ENCODE results near the gene FANCF. TPM values are rescaled to one million over a fixed set of nuclear protein-coding genes. Genes with fewer than 3 reads are reported as not detected.

Gene FANCF
- total RNA-seq, 1 experiment from 2014 or later: 5.2 TPM

DNA sequence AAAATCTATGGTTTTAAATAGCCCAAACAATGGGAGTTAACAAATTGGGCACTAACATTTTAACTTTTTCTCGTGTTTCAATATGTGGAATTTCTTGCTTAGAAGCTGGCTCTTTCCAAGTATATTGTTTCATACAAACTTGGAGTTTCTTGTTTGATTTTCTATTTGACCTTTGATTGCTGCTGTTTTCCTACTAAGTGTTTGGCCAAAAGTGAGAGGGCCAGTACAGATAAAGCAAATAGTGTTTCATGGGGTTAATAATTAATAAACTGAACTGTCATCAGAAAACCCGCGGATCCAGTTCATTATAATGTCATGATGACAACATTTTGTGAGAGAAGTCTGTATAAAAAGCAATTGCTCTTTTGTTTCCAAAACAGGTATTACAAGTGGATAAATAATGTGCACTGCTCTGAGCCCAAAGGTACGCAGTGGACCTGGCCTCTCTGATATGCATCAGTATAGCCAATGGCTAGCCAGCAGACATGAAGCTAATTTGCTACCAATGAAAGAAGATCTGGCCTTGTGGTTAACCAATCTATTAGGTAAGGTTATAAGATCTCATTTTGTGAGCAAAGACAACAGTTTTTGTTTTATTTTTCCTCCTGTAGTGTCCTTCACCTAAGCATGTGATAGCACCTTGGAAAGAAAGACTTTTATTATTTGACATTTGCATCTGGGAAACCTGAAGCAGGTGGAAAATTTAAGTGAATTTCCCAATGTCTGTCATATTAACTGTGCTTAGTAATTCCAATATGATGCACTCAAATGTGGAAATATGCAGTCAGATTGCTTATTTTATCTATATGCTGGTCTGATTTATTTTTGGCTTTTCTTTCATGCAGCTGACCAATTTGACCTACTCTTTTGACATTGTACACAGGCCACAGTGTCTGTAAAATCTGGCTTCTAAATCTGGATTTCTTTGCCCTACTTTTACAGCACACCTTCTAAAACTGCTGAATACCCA lies 49.1 kb upstream of the FANCF start:
- H3K36me3 ChIP-seq (ENCODE audit: control insufficient read depth in 1 of 2, insufficient read depth in 2 of 2, low read length in 2 of 2): no peaks in the 10 kb centered on the region
- no peaks in the 10 kb centered on the region for H3K79me2 ChIP-seq (ENCODE audit: insufficient read depth, low read length)
- ChIA-PET POLR2A (no interaction called here), RAD21 (ENCODE audit: low non-redundant PET in 1 of 2, low total read pairs in 2 of 2, uncharacterized antibody in 2 of 2, unreplicated experiment in 2 of 2) (no interaction called here), CTCF (no interaction called here)
- TF ChIP-seq JUND (IDR thresholded peaks at IDR 0.05) (no peak), ZBTB33 (IDR thresholded peaks at IDR 0.05; ENCODE audit: extremely low read depth, insufficient replicate concordance, low read length) (no peak), ZNF274 (IDR thresholded peaks at IDR 0.05; ENCODE audit: low read depth, low read length) (no peak), EZH2 (IDR thresholded peaks at IDR 0.05) (no peak), FOSL1 (IDR thresholded peaks at IDR 0.05; ENCODE audit: low read depth) (no peak), EZH2phosphoT487 (IDR thresholded peaks at IDR 0.05; ENCODE audit: borderline replicate concordance) (no peak), EGR1 (IDR thresholded peaks at IDR 0.05; ENCODE audit: low read depth) (no peak), POLR2AphosphoS5 (IDR thresholded peaks at IDR 0.05; ENCODE audit: low read depth, low read length) (no peak), YY1 (IDR thresholded peaks at IDR 0.05; ENCODE audit: extremely low read depth, insufficient replicate concordance, low read depth, low read length) (no peak)
- TF ChIP-seq, protein P1, sequence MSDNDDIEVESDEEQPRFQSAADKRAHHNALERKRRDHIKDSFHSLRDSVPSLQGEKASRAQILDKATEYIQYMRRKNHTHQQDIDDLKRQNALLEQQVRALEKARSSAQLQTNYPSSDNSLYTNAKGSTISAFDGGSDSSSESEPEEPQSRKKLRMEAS (IDR thresholded peaks at IDR 0.05): no peak
- DNase-seq (ENCODE audit: low read depth, low spot score) (no peak), ATAC-seq (no peak)
- no peaks in the 10 kb centered on the region for H3K9me2 ChIP-seq (ENCODE audit: insufficient read depth)
- H4K20me1 ChIP-seq (ENCODE audit: insufficient read depth): no peaks in the 10 kb centered on the region
- H3K27ac ChIP-seq (ENCODE audit: low read depth, low read length): no peak overlapping the region
- intact Hi-C loops (cut with micrococcal nuclease): loop anchor here (5.0 kb wide), 1 partner anchor 103 kb away; no protein-coding TSS in a partner anchor
- no peaks in the 10 kb centered on the region for H3K4me1 ChIP-seq (ENCODE audit: control insufficient read depth in 1 of 2, insufficient read depth in 2 of 2, low read length in 2 of 2)
- H3K4me2 ChIP-seq (ENCODE audit: low read length): no peak overlapping the region
- no peaks in the 10 kb centered on the region for H3K9me3 ChIP-seq (ENCODE audit: control insufficient read depth in 1 of 2, insufficient read depth in 1 of 2, low read depth in 1 of 2, low read length in 2 of 2)
- no peak overlapping the region for H3K4me3 ChIP-seq (replicated peaks in 1 of 2; ENCODE audit: low read depth in 1 of 2, low read length in 2 of 2)
- no peak overlapping the region for H3K9ac ChIP-seq (ENCODE audit: low read length)
- no TSS peak for BruUV-seq (replicated peaks)
- H2AFZ ChIP-seq (ENCODE audit: low read depth, low read length, poor library complexity, severe bottlenecking): no peak overlapping the region
- H3K27me3 ChIP-seq (ENCODE audit: insufficient read depth, low read length): peaks cover 25% of the 10 kb centered on the region

Data from HCT116 (cell line).